ENCODE measurements around the gene QTRT2. TPM values are rescaled to one million over a fixed set of nuclear protein-coding genes. Genes with fewer than 3 reads are reported as not detected.

The QTRT2 gene
- total and polyA plus RNA-seq, 4 donors, result 5.3 to 33.0 (median 18.5) TPM

DNA sequence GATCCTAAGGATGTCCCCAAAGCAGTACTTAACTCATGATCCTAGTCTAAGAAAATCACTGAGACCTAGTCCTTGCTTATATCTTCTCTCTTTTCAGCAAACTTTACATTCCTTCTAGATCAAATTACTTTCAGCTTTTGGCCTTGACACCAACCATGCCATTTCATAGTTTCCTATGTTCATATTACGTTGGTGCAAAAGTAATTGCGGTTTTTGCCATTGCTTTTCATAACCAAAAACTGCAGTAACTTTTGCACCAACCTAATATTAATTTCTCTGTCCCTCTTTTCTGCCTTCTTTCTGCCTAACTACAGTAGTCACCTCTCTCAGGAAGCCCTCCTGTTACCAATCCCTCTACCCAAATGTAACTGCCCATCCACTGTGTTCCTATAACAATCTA is 37.1 kb upstream of the QTRT2 start:
- 97 to 99% methylated on average over 2 of the region's 2 CpGs for WGBS, 2 donors
- peaks cover 0 to 4% (median 0%) of the 10 kb centered on the region in 4 donors for H3K36me3 ChIP-seq (ENCODE audit: control insufficient read depth in 4 of 4, insufficient read depth in 4 of 4, low read length in 4 of 4)
- H3K4me1 ChIP-seq (ENCODE audit: control insufficient read depth in 5 of 5, insufficient read depth in 5 of 5, low read length in 5 of 5), result no peaks in the 10 kb centered on the region
- ATAC-seq (ENCODE audit: insufficient read depth, low FRiP score) (no peak), DNase-seq (no peak)
- H3K4me3 ChIP-seq, result no peak overlapping the region
- no peak overlapping the region for H3K9ac ChIP-seq (ENCODE audit: insufficient read depth in 1 of 2, low read length in 2 of 2)
- H3K27ac ChIP-seq (ENCODE audit: low read depth in 1 of 2, low read length in 1 of 2), result no peak overlapping the region
- no peaks in the 10 kb centered on the region for H3K9me3 ChIP-seq (ENCODE audit: control insufficient read depth in 4 of 4, insufficient read depth in 3 of 4, low read length in 3 of 4)
- H3K27me3 ChIP-seq (ENCODE audit: control insufficient read depth in 3 of 3, insufficient read depth in 3 of 3, low read length in 2 of 3), result no peaks in the 10 kb centered on the region
- TF ChIP-seq, protein P1, sequence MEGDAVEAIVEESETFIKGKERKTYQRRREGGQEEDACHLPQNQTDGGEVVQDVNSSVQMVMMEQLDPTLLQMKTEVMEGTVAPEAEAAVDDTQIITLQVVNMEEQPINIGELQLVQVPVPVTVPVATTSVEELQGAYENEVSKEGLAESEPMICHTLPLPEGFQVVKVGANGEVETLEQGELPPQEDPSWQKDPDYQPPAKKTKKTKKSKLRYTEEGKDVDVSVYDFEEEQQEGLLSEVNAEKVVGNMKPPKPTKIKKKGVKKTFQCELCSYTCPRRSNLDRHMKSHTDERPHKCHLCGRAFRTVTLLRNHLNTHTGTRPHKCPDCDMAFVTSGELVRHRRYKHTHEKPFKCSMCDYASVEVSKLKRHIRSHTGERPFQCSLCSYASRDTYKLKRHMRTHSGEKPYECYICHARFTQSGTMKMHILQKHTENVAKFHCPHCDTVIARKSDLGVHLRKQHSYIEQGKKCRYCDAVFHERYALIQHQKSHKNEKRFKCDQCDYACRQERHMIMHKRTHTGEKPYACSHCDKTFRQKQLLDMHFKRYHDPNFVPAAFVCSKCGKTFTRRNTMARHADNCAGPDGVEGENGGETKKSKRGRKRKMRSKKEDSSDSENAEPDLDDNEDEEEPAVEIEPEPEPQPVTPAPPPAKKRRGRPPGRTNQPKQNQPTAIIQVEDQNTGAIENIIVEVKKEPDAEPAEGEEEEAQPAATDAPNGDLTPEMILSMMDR (IDR thresholded peaks at IDR 0.05; ENCODE audit: control extremely low read depth, extremely low read depth), result no peak

DNA sequence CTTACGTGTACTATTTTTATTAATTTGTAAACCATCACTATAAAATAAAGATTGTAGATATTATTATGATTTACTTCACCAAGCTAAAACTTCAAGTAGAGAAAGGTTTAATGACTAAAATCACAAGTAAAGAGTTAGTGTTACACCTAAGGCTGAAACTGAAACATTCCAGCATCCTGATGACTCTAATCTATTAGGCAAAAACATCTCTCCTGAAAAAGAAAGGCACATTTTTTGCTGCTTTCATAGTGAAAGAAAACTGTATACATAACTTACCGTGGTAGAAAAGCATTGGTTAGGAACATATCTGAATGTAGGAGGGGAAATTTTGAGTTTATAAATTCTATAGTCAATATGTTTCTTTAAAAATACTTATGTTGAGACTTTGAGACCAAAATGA is 35.6 kb upstream of the QTRT2 start:
- 89 to 94% methylated on average over 2 of the region's 2 CpGs for WGBS, 2 donors

DNA sequence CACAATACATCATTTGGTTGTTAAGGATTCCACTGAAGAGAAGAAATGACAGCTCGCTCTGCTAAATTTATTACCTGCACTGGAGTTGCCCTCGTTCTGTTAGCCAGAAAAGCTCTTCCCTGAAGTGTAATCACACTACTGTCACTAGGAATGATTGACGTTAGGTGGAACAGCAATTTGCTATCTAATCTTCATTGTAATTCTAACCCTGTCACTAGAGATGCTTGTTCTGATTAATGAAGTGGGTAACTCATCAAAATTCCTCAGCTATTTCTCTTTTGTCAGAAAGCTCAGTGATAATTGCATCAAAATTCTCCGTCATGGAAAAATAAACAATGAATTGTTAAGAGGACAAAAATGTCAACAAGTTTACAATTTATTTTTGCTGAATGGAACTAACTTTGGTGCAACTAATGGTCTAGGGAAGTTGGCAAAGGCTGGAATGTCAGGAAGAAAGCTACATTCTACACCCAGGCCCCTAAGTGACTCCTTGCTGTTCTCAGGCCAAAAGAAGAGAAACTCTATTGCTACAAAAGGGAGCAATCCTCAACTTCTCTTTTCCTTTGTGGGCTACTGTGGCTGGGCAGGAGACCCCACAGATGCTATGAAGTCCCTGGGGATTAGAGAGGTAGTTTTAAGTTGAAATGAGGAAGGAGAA is 34.3 kb upstream of the QTRT2 start:
- TF ChIP-seq, protein P1 (IDR thresholded peaks at IDR 0.05; ENCODE audit: control extremely low read depth, extremely low read depth), result no peak
- Histone ChIP-seq H3K36me3 (ENCODE audit: control insufficient read depth in 4 of 4, insufficient read depth in 4 of 4, low read length in 4 of 4) (peaks cover 0 to 4% (median under 1%) of the 10 kb centered on the region in 4 donors), H3K9ac (ENCODE audit: insufficient read depth in 1 of 2, low read length in 2 of 2) (no peak overlapping the region), H3K27ac (ENCODE audit: low read depth in 1 of 2, low read length in 1 of 2) (no peak overlapping the region), H3K4me1 (ENCODE audit: control insufficient read depth in 5 of 5, insufficient read depth in 5 of 5, low read length in 5 of 5) (no peaks in the 10 kb centered on the region), H3K27me3 (ENCODE audit: control insufficient read depth in 3 of 3, insufficient read depth in 3 of 3, low read length in 2 of 3) (no peaks in the 10 kb centered on the region), H3K9me3 (ENCODE audit: control insufficient read depth in 4 of 4, insufficient read depth in 3 of 4, low read length in 3 of 4) (no peaks in the 10 kb centered on the region), H3K4me3 (no peak overlapping the region)
- 74 to 81% methylated on average over 4 of the region's 4 CpGs for WGBS, 2 donors
- ATAC-seq (ENCODE audit: insufficient read depth, low FRiP score) (no peak), DNase-seq (no peak)

More for the DNA sequence above, 35.6 kb upstream of the QTRT2 start:
- no peaks in the 10 kb centered on the region for H3K4me1 ChIP-seq (ENCODE audit: control insufficient read depth in 5 of 5, insufficient read depth in 5 of 5, low read length in 5 of 5)
- no peak overlapping the region for H3K27ac ChIP-seq (ENCODE audit: low read depth in 1 of 2, low read length in 1 of 2)
- TF ChIP-seq, protein P1 (IDR thresholded peaks at IDR 0.05; ENCODE audit: control extremely low read depth, extremely low read depth), result no peak
- no peak overlapping the region for H3K4me3 ChIP-seq
- no peak overlapping the region for H3K9ac ChIP-seq (ENCODE audit: insufficient read depth in 1 of 2, low read length in 2 of 2)
- peaks cover 0 to 4% (median under 1%) of the 10 kb centered on the region in 4 donors for H3K36me3 ChIP-seq (ENCODE audit: control insufficient read depth in 4 of 4, insufficient read depth in 4 of 4, low read length in 4 of 4)
- H3K9me3 ChIP-seq (ENCODE audit: control insufficient read depth in 4 of 4, insufficient read depth in 3 of 4, low read length in 3 of 4), result no peaks in the 10 kb centered on the region
- no peak for DNase-seq
- no peaks in the 10 kb centered on the region for H3K27me3 ChIP-seq (ENCODE audit: control insufficient read depth in 3 of 3, insufficient read depth in 3 of 3, low read length in 2 of 3)
- no peak for ATAC-seq (ENCODE audit: insufficient read depth, low FRiP score)

DNA sequence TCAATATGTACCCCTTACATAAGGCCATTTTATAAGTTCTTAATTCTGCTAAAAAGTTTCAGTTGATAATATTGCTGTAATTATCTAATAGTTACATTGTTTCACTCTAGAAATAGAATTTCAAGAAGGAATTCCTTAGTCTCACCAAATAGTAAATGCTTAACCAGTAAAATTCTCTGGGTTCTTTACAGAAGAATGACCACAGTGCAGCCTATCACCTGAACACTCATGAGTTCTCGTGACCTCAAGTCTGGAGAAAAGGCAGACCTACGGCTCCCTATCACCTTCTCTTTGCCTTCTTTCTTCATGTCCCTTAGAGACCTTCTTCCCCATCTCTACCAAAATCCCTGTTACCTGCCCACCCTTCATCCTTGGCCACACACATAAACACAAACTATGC is 31.1 kb upstream of the QTRT2 start:
- Histone ChIP-seq H3K9ac (ENCODE audit: insufficient read depth in 1 of 2, low read length in 2 of 2) (no peak overlapping the region), H3K27ac (ENCODE audit: low read depth in 1 of 2, low read length in 1 of 2) (no peak overlapping the region), H3K4me3 (no peak overlapping the region), H3K27me3 (ENCODE audit: control insufficient read depth in 3 of 3, insufficient read depth in 3 of 3, low read length in 2 of 3) (no peaks in the 10 kb centered on the region), H3K36me3 (ENCODE audit: control insufficient read depth in 4 of 4, insufficient read depth in 4 of 4, low read length in 4 of 4) (peaks cover 0 to 2% (median 0%) of the 10 kb centered on the region in 4 donors), H3K9me3 (ENCODE audit: control insufficient read depth in 4 of 4, insufficient read depth in 3 of 4, low read length in 3 of 4) (no peaks in the 10 kb centered on the region), H3K4me1 (ENCODE audit: control insufficient read depth in 5 of 5, insufficient read depth in 5 of 5, low read length in 5 of 5) (no peaks in the 10 kb centered on the region)
- no peak for DNase-seq
- ATAC-seq (ENCODE audit: insufficient read depth, low FRiP score), result no peak
- TF ChIP-seq, protein P1 (IDR thresholded peaks at IDR 0.05; ENCODE audit: control extremely low read depth, extremely low read depth), result no peak
- 93 to 100% methylated on average over 2 of the region's 2 CpGs for WGBS, 2 donors

All from lung (tissue), 12 donors.